ENCODE results near the gene PHPT1.
"Not testable (repeated sequence)": the region's sequence is repeated elsewhere in the genome, so short reads cannot be mapped to it uniquely, and the experiment has no call there.

The PHPT1 gene

DNA sequence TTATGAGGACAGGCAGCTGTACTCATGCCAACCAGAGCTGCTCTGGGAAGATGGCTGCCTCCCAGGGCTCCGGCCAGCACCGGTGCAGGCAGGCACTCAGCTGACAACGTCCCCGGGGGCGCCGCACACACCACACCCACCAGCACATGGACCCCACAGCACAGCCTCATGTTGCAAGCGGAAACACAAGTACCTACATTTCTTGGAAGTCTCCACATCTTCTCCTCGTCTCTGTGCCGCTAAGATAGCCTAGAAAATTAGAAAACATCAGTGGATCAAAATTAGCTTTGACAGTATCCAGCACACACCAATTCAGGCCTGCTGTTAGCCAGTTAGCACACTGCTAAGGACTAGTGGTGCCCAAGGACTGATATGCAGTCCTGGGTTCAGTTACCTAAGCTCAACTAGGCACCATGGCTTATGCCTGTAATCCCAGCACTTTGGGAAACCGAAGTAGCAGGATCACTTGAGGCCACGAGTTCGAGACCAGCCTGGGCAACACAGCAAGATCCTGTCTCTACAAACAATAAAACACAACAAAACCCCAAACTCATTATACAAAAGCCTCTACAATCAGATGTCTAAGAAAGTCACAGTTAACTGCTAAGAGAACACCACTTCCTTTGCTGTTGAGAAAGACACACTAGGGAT, 14.5 kb downstream of the PHPT1 start:
- no peak overlapping the region for H3K9ac ChIP-seq (ENCODE audit: low read length)
- no peaks in the 10 kb centered on the region for H3K9me3 ChIP-seq (ENCODE audit: control insufficient read depth, low read depth, low read length)
- peaks cover 4% of the 10 kb centered on the region for H3K4me1 ChIP-seq (ENCODE audit: control insufficient read depth, low read depth, low read length)
- peaks cover 37% of the 10 kb centered on the region for H3K36me3 ChIP-seq (ENCODE audit: control insufficient read depth, low read depth, low read length)
- no peaks in the 10 kb centered on the region for H3K27me3 ChIP-seq (ENCODE audit: control insufficient read depth, insufficient read depth, low read length)
- no peak overlapping the region for H3K4me3 ChIP-seq (ENCODE audit: low read length)
- no peak overlapping the region for H3K27ac ChIP-seq (ENCODE audit: low read length)

- peak overlapping the region; percentile 46 for H3K4me3 ChIP-seq (ENCODE audit: low read length)
- H3K27ac ChIP-seq (ENCODE audit: low read length) = no peak overlapping the region
- no peaks in the 10 kb centered on the region for H3K27me3 ChIP-seq (ENCODE audit: control insufficient read depth, insufficient read depth, low read length)
- peak overlapping the region; percentile 66 for H3K9ac ChIP-seq (ENCODE audit: low read length)
- H3K4me1 ChIP-seq (ENCODE audit: control insufficient read depth, low read depth, low read length) = peaks cover 4% of the 10 kb centered on the region
- H3K36me3 ChIP-seq (ENCODE audit: control insufficient read depth, low read depth, low read length) = peaks cover 37% of the 10 kb centered on the region
- no peaks in the 10 kb centered on the region for H3K9me3 ChIP-seq (ENCODE audit: control insufficient read depth, low read depth, low read length)
Measured at GRCh38 chr9:136865041-136865767, 16.0 kb downstream of the PHPT1 start.

- Histone ChIP-seq H3K9ac (ENCODE audit: low read length) (peak overlapping the region; percentile 66), H3K27ac (ENCODE audit: low read length) (no peak overlapping the region), H3K4me3 (ENCODE audit: low read length) (peak overlapping the region; percentile 46)
Measured at GRCh38 chr9:136865768-136866103, 16.5 kb downstream of the PHPT1 start.

GRCh38 chr9:136866898-136867421, 17.8 kb downstream of the PHPT1 start:
- not testable (repeated sequence) for H3K27ac ChIP-seq (ENCODE audit: low read length); H3K9ac ChIP-seq (ENCODE audit: low read length); H3K4me1 ChIP-seq (ENCODE audit: control insufficient read depth, low read depth, low read length); H3K27me3 ChIP-seq (ENCODE audit: control insufficient read depth, insufficient read depth, low read length)
- Histone ChIP-seq H3K4me3 (ENCODE audit: low read length) (peak overlapping the region; percentile 48), H3K9me3 (ENCODE audit: control insufficient read depth, low read depth, low read length) (peaks cover 12% of the 10 kb centered on the region), H3K36me3 (ENCODE audit: control insufficient read depth, low read depth, low read length) (peaks cover 24% of the 10 kb centered on the region)

More at GRCh38 chr9:136865768-136866103, 16.5 kb downstream of the PHPT1 start:
- Histone ChIP-seq H3K9me3 (ENCODE audit: control insufficient read depth, low read depth, low read length) (peaks cover 4% of the 10 kb centered on the region), H3K36me3 (ENCODE audit: control insufficient read depth, low read depth, low read length) (peaks cover 36% of the 10 kb centered on the region), H3K4me1 (ENCODE audit: control insufficient read depth, low read depth, low read length) (peaks cover 4% of the 10 kb centered on the region), H3K27me3 (ENCODE audit: control insufficient read depth, insufficient read depth, low read length) (no peaks in the 10 kb centered on the region)

GRCh38 chr9:136867480-136867879, 18.3 kb downstream of the PHPT1 start:
- Histone ChIP-seq H3K27me3 (ENCODE audit: control insufficient read depth, insufficient read depth, low read length) (no peaks in the 10 kb centered on the region), H3K36me3 (ENCODE audit: control insufficient read depth, low read depth, low read length) (peaks cover 18% of the 10 kb centered on the region), H3K9me3 (ENCODE audit: control insufficient read depth, low read depth, low read length) (peaks cover 17% of the 10 kb centered on the region), H3K4me1 (ENCODE audit: control insufficient read depth, low read depth, low read length) (peaks cover 4% of the 10 kb centered on the region), H3K9ac (ENCODE audit: low read length) (no peak overlapping the region), H3K4me3 (ENCODE audit: low read length) (no peak overlapping the region), H3K27ac (ENCODE audit: low read length) (no peak overlapping the region)

- Histone ChIP-seq H3K9me3 (ENCODE audit: control insufficient read depth, low read depth, low read length) (peaks cover 22% of the 10 kb centered on the region), H3K36me3 (ENCODE audit: control insufficient read depth, low read depth, low read length) (peaks cover 14% of the 10 kb centered on the region), H3K4me3 (ENCODE audit: low read length) (no peak overlapping the region), H3K9ac (ENCODE audit: low read length) (no peak overlapping the region), H3K27ac (ENCODE audit: low read length) (no peak overlapping the region), H3K27me3 (ENCODE audit: control insufficient read depth, insufficient read depth, low read length) (no peaks in the 10 kb centered on the region), H3K4me1 (ENCODE audit: control insufficient read depth, low read depth, low read length) (peaks cover 4% of the 10 kb centered on the region)
Measured at GRCh38 chr9:136867917-136868316, 18.7 kb downstream of the PHPT1 start.

DNA sequence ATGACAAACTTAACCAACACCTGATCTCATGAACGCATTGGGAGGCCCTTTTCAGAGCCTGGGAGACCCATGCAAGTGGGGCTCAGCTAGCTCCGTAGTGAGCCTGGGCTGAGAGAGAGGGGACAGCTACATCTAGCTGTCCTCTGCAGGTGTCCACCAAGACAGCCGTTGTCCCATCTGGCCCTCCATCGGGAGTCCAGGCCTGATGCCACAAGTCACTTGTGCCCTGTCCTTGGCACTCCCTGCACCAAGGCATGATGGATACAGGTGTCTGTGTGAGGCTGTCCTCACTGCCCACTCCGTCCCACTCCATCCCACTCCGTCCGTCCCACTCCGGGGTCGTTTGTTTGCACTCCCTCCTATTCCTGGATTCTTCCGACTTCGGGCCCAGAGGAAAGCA, 19.4 kb downstream of the PHPT1 start:
- Histone ChIP-seq H3K9ac (ENCODE audit: low read length) (no peak overlapping the region), H3K9me3 (ENCODE audit: control insufficient read depth, low read depth, low read length) (peaks cover 25% of the 10 kb centered on the region), H3K4me3 (ENCODE audit: low read length) (no peak overlapping the region), H3K36me3 (ENCODE audit: control insufficient read depth, low read depth, low read length) (peaks cover 7% of the 10 kb centered on the region), H3K4me1 (ENCODE audit: control insufficient read depth, low read depth, low read length) (peaks cover 4% of the 10 kb centered on the region), H3K27ac (ENCODE audit: low read length) (no peak overlapping the region), H3K27me3 (ENCODE audit: control insufficient read depth, insufficient read depth, low read length) (no peaks in the 10 kb centered on the region)

GRCh38 chr9:136869611-136870010, 20.4 kb downstream of the PHPT1 start:
- H3K36me3 ChIP-seq (ENCODE audit: control insufficient read depth, low read depth, low read length); H3K4me3 ChIP-seq (ENCODE audit: low read length); H3K4me1 ChIP-seq (ENCODE audit: control insufficient read depth, low read depth, low read length); H3K27me3 ChIP-seq (ENCODE audit: control insufficient read depth, insufficient read depth, low read length); H3K27ac ChIP-seq (ENCODE audit: low read length); H3K9ac ChIP-seq (ENCODE audit: low read length): not testable (repeated sequence)
- peaks cover 25% of the 10 kb centered on the region for H3K9me3 ChIP-seq (ENCODE audit: control insufficient read depth, low read depth, low read length)

- no peak overlapping the region for H3K27ac ChIP-seq (ENCODE audit: low read length)
- H3K9me3 ChIP-seq (ENCODE audit: control insufficient read depth, low read depth, low read length) = peaks cover 25% of the 10 kb centered on the region
- no peak overlapping the region for H3K9ac ChIP-seq (ENCODE audit: low read length)
- no peaks in the 10 kb centered on the region for H3K36me3 ChIP-seq (ENCODE audit: control insufficient read depth, low read depth, low read length)
- H3K4me1 ChIP-seq (ENCODE audit: control insufficient read depth, low read depth, low read length) = no peaks in the 10 kb centered on the region
- H3K27me3 ChIP-seq (ENCODE audit: control insufficient read depth, insufficient read depth, low read length) = no peaks in the 10 kb centered on the region
- no peak overlapping the region for H3K4me3 ChIP-seq (ENCODE audit: low read length)
Measured at GRCh38 chr9:136875155-136875554, 25.9 kb downstream of the PHPT1 start.

DNA sequence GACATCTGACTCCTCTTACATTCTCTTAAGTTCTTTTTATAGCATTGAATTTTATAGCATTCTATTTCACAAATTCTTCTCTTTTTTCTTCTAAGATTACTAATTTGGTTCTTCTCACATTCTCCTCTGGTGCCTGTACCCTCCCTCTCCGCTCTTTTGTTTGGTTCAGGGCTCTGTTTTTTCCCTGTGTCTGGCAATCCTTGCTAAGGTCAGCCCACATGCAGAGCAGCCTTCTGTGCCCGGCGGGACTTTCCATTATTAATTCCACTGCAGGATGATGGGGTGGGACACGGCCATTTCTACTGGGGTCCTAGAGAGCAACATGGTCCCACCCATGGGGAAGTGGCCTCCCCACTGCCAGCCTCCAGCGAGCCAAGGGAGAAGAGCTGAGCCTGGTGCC, 27.3 kb downstream of the PHPT1 start:
- Histone ChIP-seq H3K9ac (ENCODE audit: low read length) (no peak overlapping the region), H3K4me3 (ENCODE audit: low read length) (no peak overlapping the region), H3K4me1 (ENCODE audit: control insufficient read depth, low read depth, low read length) (no peaks in the 10 kb centered on the region), H3K36me3 (ENCODE audit: control insufficient read depth, low read depth, low read length) (no peaks in the 10 kb centered on the region), H3K9me3 (ENCODE audit: control insufficient read depth, low read depth, low read length) (peaks cover 16% of the 10 kb centered on the region), H3K27ac (ENCODE audit: low read length) (no peak overlapping the region), H3K27me3 (ENCODE audit: control insufficient read depth, insufficient read depth, low read length) (no peaks in the 10 kb centered on the region)

- Histone ChIP-seq H3K9me3 (ENCODE audit: control insufficient read depth, low read depth, low read length) (no peaks in the 10 kb centered on the region), H3K9ac (ENCODE audit: low read length) (no peak overlapping the region), H3K27ac (ENCODE audit: low read length) (no peak overlapping the region), H3K27me3 (ENCODE audit: control insufficient read depth, insufficient read depth, low read length) (no peaks in the 10 kb centered on the region), H3K36me3 (ENCODE audit: control insufficient read depth, low read depth, low read length) (no peaks in the 10 kb centered on the region), H3K4me3 (ENCODE audit: low read length) (no peak overlapping the region), H3K4me1 (ENCODE audit: control insufficient read depth, low read depth, low read length) (no peaks in the 10 kb centered on the region)
Measured at GRCh38 chr9:136880651-136881050, 31.4 kb downstream of the PHPT1 start.

DNA sequence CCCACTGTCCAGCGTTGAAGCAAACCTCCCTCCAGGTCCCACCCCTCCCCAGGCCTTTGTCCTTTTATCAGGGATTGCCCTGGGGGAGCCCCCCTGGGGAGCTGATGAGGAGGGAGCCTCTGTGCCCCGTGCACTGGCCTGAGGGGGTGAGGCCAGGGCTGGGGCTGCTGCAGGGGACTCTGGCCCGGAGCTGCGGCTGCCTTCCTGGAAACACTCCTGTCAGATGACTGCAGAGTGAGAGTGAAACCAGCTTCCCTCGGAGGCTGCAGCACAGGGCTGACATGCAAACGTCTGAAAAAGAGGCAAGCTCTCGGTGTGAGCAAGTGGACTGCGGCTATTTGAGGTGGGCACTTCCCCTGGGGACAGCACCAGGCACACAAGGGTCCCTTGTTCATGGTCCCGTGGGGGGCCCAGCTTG, 32.5 kb downstream of the PHPT1 start:
- H3K36me3 ChIP-seq (ENCODE audit: control insufficient read depth, low read depth, low read length) = no peaks in the 10 kb centered on the region
- no peak overlapping the region for H3K9ac ChIP-seq (ENCODE audit: low read length)
- no peak overlapping the region for H3K4me3 ChIP-seq (ENCODE audit: low read length)
- no peaks in the 10 kb centered on the region for H3K4me1 ChIP-seq (ENCODE audit: control insufficient read depth, low read depth, low read length)
- no peak overlapping the region for H3K27ac ChIP-seq (ENCODE audit: low read length)
- no peaks in the 10 kb centered on the region for H3K27me3 ChIP-seq (ENCODE audit: control insufficient read depth, insufficient read depth, low read length)
- H3K9me3 ChIP-seq (ENCODE audit: control insufficient read depth, low read depth, low read length) = no peaks in the 10 kb centered on the region
